ENCODE results near the gene SCN4A.
"Not testable (repeated sequence)": the region's sequence is repeated elsewhere in the genome, so short reads cannot be mapped to it uniquely, and the experiment has no call there.

DNA sequence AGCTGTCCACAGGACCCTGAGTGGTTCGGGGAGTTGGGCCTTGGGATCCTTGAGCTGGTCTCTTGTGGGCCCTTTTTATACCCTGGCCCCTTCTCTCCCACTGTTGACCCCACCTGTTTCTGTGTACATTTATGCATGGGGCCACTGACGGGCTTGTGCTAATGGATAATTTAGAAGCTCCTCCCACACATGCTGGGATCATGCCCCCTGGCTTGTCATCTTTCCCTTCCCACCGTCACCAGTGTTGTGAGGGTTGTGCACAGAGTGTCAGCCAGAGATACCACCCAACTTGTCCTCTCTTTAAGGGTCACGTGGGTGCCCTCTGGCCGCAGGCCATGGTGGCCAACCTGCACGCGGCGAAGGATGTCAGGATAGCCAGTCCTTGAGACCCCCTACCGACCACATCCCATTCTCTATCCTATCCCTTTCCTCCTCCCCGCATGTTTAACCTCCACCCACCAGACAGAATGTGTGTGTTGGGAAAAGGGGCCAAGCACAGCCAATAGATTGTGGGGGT is 53.9 kb downstream of the SCN4A start, which contains the start of gene GH1:
- not testable (repeated sequence) for TF ChIP-seq EZH2 (IDR thresholded peaks at IDR 0.05; ENCODE audit: borderline replicate concordance, low read length)
- TF ChIP-seq, protein P1, sequence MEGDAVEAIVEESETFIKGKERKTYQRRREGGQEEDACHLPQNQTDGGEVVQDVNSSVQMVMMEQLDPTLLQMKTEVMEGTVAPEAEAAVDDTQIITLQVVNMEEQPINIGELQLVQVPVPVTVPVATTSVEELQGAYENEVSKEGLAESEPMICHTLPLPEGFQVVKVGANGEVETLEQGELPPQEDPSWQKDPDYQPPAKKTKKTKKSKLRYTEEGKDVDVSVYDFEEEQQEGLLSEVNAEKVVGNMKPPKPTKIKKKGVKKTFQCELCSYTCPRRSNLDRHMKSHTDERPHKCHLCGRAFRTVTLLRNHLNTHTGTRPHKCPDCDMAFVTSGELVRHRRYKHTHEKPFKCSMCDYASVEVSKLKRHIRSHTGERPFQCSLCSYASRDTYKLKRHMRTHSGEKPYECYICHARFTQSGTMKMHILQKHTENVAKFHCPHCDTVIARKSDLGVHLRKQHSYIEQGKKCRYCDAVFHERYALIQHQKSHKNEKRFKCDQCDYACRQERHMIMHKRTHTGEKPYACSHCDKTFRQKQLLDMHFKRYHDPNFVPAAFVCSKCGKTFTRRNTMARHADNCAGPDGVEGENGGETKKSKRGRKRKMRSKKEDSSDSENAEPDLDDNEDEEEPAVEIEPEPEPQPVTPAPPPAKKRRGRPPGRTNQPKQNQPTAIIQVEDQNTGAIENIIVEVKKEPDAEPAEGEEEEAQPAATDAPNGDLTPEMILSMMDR (IDR thresholded peaks at IDR 0.05; ENCODE audit: low read length) = not testable (repeated sequence)

Data from OCI-LY1 (cell line).